Measurements from ENCODE around the gene MED9.

DNA sequence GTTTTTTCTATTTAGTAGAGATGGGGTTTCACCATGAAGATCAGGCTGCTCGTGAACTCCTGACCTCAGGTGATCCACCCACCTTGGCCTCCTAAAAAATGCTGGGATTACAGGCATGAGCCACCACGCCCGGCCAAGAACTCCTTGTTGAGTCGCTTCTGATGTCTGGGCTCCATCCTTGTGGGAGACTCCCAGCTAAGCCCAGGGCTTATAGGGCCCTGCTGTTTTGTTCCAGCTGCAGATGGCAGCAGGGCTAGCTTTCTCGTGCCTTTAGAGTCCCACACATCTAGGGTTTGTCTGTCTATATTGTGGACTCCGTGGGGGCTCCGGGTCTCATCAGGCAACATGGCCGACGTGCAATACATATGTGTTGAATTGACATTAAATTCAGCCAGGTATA lies 39.3 kb upstream of the MED9 start:
- TF ChIP-seq, protein P1, sequence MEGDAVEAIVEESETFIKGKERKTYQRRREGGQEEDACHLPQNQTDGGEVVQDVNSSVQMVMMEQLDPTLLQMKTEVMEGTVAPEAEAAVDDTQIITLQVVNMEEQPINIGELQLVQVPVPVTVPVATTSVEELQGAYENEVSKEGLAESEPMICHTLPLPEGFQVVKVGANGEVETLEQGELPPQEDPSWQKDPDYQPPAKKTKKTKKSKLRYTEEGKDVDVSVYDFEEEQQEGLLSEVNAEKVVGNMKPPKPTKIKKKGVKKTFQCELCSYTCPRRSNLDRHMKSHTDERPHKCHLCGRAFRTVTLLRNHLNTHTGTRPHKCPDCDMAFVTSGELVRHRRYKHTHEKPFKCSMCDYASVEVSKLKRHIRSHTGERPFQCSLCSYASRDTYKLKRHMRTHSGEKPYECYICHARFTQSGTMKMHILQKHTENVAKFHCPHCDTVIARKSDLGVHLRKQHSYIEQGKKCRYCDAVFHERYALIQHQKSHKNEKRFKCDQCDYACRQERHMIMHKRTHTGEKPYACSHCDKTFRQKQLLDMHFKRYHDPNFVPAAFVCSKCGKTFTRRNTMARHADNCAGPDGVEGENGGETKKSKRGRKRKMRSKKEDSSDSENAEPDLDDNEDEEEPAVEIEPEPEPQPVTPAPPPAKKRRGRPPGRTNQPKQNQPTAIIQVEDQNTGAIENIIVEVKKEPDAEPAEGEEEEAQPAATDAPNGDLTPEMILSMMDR (IDR thresholded peaks at IDR 0.05; ENCODE audit: low read depth, low read length) = no peak
- TF ChIP-seq POLR2A (IDR thresholded peaks at IDR 0.05; ENCODE audit: extremely low read depth, insufficient read length) = no peak
- TF ChIP-seq, protein P2, sequence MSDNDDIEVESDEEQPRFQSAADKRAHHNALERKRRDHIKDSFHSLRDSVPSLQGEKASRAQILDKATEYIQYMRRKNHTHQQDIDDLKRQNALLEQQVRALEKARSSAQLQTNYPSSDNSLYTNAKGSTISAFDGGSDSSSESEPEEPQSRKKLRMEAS (IDR thresholded peaks at IDR 0.05; ENCODE audit: low read depth, low read length) = no peak
